K562 (cell line): ENCODE data around the gene PXN. TPM values are rescaled to one million over a fixed set of nuclear protein-coding genes. Genes with fewer than 3 reads are reported as not detected.

Source experiments
- BRF1 ChIP-seq: IDR thresholded peaks from 3 replicates; pipeline ENCODE4 v1.6.1; 2011; ENCODE audit warnings: borderline replicate concordance, mild to moderate bottlenecking; ENCODE audit not compliant: insufficient read length; ENCODE audit errors: extremely low read depth
- CEBPG ChIP-seq, 3 experiments: fragments of 200-800 bp in 1 of 3; sonication (Bioruptor generic) in 1 of 3; sonication (generic) in 1 of 3; formaldehyde crosslinking in 1 of 3; IDR thresholded peaks in 2 of 3; conservative IDR thresholded peaks in 1 of 3; 2 replicates each; pipeline versions ENCODE4 v1.6.1 to v1.8.0; 2016 to 2022; ENCODE audit warnings: missing compliant biosample characterization in 2 of 3, missing genetic modification characterization in 2 of 3, mild to moderate bottlenecking in 1 of 3, missing genetic modification reagents in 1 of 3
- E2F3 ChIP-seq: fragments of 250-450 bp; sonication (Bioruptor Pico); IDR thresholded peaks from 2 replicates; pipeline ENCODE4 v1.4.0; 2020; ENCODE audit warnings: mild to moderate bottlenecking
- GABPB2 ChIP-seq: fragments of 250-450 bp; sonication (Bioruptor Pico); conservative IDR thresholded peaks from 2 replicates; pipeline ENCODE4 v1.5.1; 2021; ENCODE audit warnings: mild to moderate bottlenecking
- HEY1 ChIP-seq: fragments of 250-450 bp; sonication (Bioruptor Pico); IDR thresholded peaks from 2 replicates; pipeline ENCODE4 v1.5.0; 2020; ENCODE audit warnings: mild to moderate bottlenecking, moderate library complexity, borderline replicate concordance
- HMG20A ChIP-seq: fragments of 450-650 bp; formaldehyde crosslinking; conservative IDR thresholded peaks from 2 replicates; pipeline ENCODE4 v1.4.0; 2020; ENCODE audit warnings: mild to moderate bottlenecking, mixed read lengths
- IRF1 ChIP-seq: sonication (generic); formaldehyde crosslinking; IDR thresholded peaks from 2 replicates; pipeline ENCODE4 v1.8.0; 2022; ENCODE audit warnings: missing genetic modification reagents, mild to moderate bottlenecking, borderline replicate concordance
- JUNB ChIP-seq: fragments of 450-650 bp; formaldehyde crosslinking; conservative IDR thresholded peaks from 2 replicates; pipeline ENCODE4 v1.4.0; 2020; ENCODE audit warnings: mild to moderate bottlenecking
- KHSRP ChIP-seq: fragments of 450-650 bp; IDR thresholded peaks from 2 replicates; pipeline ENCODE4 v1.6.1; 2017
- MYBL2 ChIP-seq, 2 experiments: fragments of 450-650 bp in 1 of 2; sonication (generic) in 1 of 2; formaldehyde crosslinking in 1 of 2; IDR thresholded peaks; 2 replicates each; pipeline versions ENCODE4 v1.6.1 to v1.8.1; 2017 to 2022; ENCODE audit warnings: borderline replicate concordance in 1 of 2, inconsistent platforms in 1 of 2, low read depth in 1 of 2, mild to moderate bottlenecking in 1 of 2, missing genetic modification reagents in 1 of 2, moderate library complexity in 1 of 2
- OTX1 ChIP-seq: fragments of 450-650 bp; formaldehyde crosslinking; IDR thresholded peaks from 2 replicates; pipeline ENCODE4 v1.4.0; 2022; ENCODE audit warnings: mild to moderate bottlenecking
- RBM34 ChIP-seq: fragments of 200-400 bp; formaldehyde crosslinking; IDR thresholded peaks from 2 replicates; pipeline ENCODE4 v1.6.1; 2018; ENCODE audit warnings: low read length, borderline replicate concordance; ENCODE audit not compliant: insufficient read depth
- STAT6 ChIP-seq: sonication (generic); formaldehyde crosslinking; IDR thresholded peaks from 2 replicates; pipeline ENCODE4 v1.8.1; 2023; ENCODE audit warnings: mild to moderate bottlenecking, missing genetic modification reagents
- TCF7 ChIP-seq: sonication (generic); IDR thresholded peaks from 2 replicates; pipeline ENCODE4 v1.6.1; 2016; ENCODE audit warnings: antibody characterized with exemption, borderline replicate concordance
- VEZF1 ChIP-seq: fragments of 200-800 bp; sonication (Bioruptor generic); IDR thresholded peaks from 2 replicates; pipeline ENCODE4 v1.6.1; 2017; ENCODE audit warnings: missing genetic modification characterization, missing compliant biosample characterization
- ZKSCAN1 ChIP-seq: fragments of 150-350 bp; IDR thresholded peaks from 2 replicates; pipeline ENCODE4 v1.6.1; 2016; ENCODE audit warnings: low read depth, low read length
- ZNF165 ChIP-seq: fragments of 250-450 bp; sonication (Bioruptor Pico); IDR thresholded peaks from 2 replicates; pipeline ENCODE4 v1.4.0; 2020; ENCODE audit warnings: borderline replicate concordance
- ZNF184 ChIP-seq: sonication (generic); formaldehyde crosslinking; IDR thresholded peaks from 2 replicates; pipeline ENCODE4 v1.5.0; 2020; ENCODE audit warnings: missing genetic modification reagents
- ZNF274 ChIP-seq: IDR thresholded peaks from 2 replicates; pipeline ENCODE4 v1.6.1; 2011; ENCODE audit warnings: low read depth, mild to moderate bottlenecking, low read length, moderate library complexity, borderline replicate concordance
- ZNF347 ChIP-seq: fragments of 450-650 bp; formaldehyde crosslinking; IDR thresholded peaks from 2 replicates; pipeline ENCODE4 v1.4.0; 2020; ENCODE audit warnings: low read depth, mild to moderate bottlenecking, moderate library complexity
- ZNF431 ChIP-seq: sonication (generic); formaldehyde crosslinking; IDR thresholded peaks from 2 replicates; pipeline ENCODE4 v1.8.0; 2022; ENCODE audit warnings: mild to moderate bottlenecking, missing genetic modification reagents
- ZNF778 ChIP-seq: fragments of 450-650 bp; formaldehyde crosslinking; IDR thresholded peaks from 2 replicates; pipeline ENCODE4 v1.4.0; 2020; ENCODE audit warnings: mild to moderate bottlenecking, moderate library complexity
- polyA plus RNA-seq, 8 experiments: library from polyadenylated mRNA; depleted of rRNA in 4 of 8; stranded (reverse) in 5 of 8; unstranded in 3 of 8; fragments of >200 nt; fragmentation: Nextera tagmentation in 2 of 8; fragmentation: Illumina TruSeq in 1 of 8; extraction: Ambion mirVana in 2 of 8; extraction: Trizol in 1 of 8; gene quantifications; 2 replicates each; pipeline versions ENCODE4 v1.2.1 to v1.2.3, GENCODE V29; 2011 to 2014; ENCODE audit warnings: inconsistent platforms in 1 of 8, missing spikeins in 1 of 8
- total RNA-seq, 7 experiments: library from RNA; depleted of rRNA in 6 of 7; stranded (reverse); fragments of >200 nt in 6 of 7; fragmentation: Illumina TruSeq in 2 of 7; extraction: Trizol in 2 of 7; gene quantifications; 2 replicates each; pipeline versions ENCODE4 v1.2.1 to v1.2.3, GENCODE V29; 2011 to 2021; ENCODE audit warnings: low replicate concordance in 1 of 7
- TF ChIP-seq, protein P1 (sequence below): fragments of 450-650 bp; IDR thresholded peaks from 2 replicates; pipeline ENCODE4 v1.6.1; 2016; ENCODE audit warnings: antibody characterized with exemption

Gene PXN
- total and polyA plus RNA-seq, 9 of the 15 experiments (the other 6 are each of a cell fraction or from before 2014, with no cell fraction given) = 4.0 to 74.1 (median 18.6) TPM

GRCh38 chr12:120229071-120229486 is 36.5 kb downstream of the PXN start (continued):
- TF ChIP-seq CEBPG (CRISPR knock-in tag; IDR thresholded peaks at IDR 0.05) = no peak
- no peak for TF ChIP-seq CEBPG (tag; conservative IDR thresholded peaks at IDR 0.05 in 1 of 2, IDR thresholded peaks at IDR 0.05 in 1 of 2)
- no peak for TF ChIP-seq E2F3 (CRISPR knock-in tag)
- no peak for TF ChIP-seq ZNF165 (CRISPR knock-in tag)
- TF ChIP-seq OTX1 (CRISPR knock-in tag) = no peak
- no peak for TF ChIP-seq ZNF347
- TF ChIP-seq, protein P1, sequence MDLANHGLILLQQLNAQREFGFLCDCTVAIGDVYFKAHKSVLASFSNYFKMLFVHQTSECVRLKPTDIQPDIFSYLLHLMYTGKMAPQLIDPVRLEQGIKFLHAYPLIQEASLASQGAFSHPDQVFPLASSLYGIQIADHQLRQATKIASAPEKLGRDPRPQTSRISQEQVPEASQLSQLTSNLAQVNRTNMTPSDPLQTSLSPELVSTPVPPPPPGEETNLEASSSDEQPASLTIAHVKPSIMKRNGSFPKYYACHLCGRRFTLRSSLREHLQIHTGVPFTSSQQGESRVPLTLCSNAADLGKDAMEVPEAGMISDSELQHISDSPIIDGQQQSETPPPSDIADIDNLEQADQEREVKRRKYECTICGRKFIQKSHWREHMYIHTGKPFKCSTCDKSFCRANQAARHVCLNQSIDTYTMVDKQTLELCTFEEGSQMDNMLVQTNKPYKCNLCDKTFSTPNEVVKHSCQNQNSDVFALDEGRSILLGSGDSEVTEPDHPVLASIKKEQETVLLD = peak; percentile 8; the same call in 1 of the 2 replicates
- no peak for TF ChIP-seq JUNB (CRISPR knock-in tag)
- TF ChIP-seq IRF1 (CRISPR knock-in tag) = no peak
- no peak for TF ChIP-seq ZKSCAN1
- TF ChIP-seq HMG20A (CRISPR knock-in tag) = no peak
- TF ChIP-seq BRF1 = no peak
- no peak for TF ChIP-seq MYBL2 (IDR thresholded peaks at IDR 0.05; ENCODE audit: low read depth)
- TF ChIP-seq MYBL2 (CRISPR knock-in tag; IDR thresholded peaks at IDR 0.05; ENCODE audit: borderline replicate concordance) = no peak
- TF ChIP-seq ZNF431 = no peak
- TF ChIP-seq GABPB2 (CRISPR knock-in tag) = no peak
- no peak for TF ChIP-seq ZNF778 (CRISPR knock-in tag)
- no peak for TF ChIP-seq KHSRP
- no peak for TF ChIP-seq RBM34
- no peak for TF ChIP-seq ZNF274
- peak; percentile 70 for TF ChIP-seq VEZF1 (CRISPR knock-in tag)
- no peak for TF ChIP-seq TCF7
- no peak for TF ChIP-seq ZNF184 (CRISPR knock-in tag)
- no peak for TF ChIP-seq HEY1 (CRISPR knock-in tag)
- no peak for TF ChIP-seq STAT6
